ENCODE data around the gene ATP2B2. TPM values are rescaled to one million over a fixed set of nuclear protein-coding genes. Genes with fewer than 3 reads are reported as not detected.

The ATP2B2 gene
- total and polyA plus RNA-seq, 9 of the 15 experiments (the other 6 are each of a cell fraction or from before 2014, with no cell fraction given), result 0.06 TPM; not detected in 8

DNA sequence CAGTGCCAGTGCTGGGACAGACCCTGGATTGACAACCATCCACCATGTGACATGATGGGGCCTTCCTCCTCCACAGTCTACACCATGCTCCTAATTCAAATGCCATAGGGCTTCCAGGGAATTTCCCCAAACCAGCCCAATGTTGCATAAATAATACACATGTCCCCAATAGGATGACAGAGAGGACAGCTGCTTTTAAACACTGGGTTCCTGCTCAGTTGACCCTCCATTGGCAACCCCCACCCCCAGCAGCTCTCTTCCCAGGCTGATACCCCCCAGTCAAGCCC, 28.3 kb upstream of the ATP2B2 start:
- Histone ChIP-seq H3K9ac (ENCODE audit: insufficient read depth in 1 of 2, low read depth in 2 of 2, low read length in 2 of 2) (no peak overlapping the region), H3K9me1 (ENCODE audit: control insufficient read depth, insufficient read depth, low read length) (no peaks in the 10 kb centered on the region), H3K4me2 (ENCODE audit: insufficient read depth, low read length) (no peak overlapping the region), H3K4me3 (no peak overlapping the region), H3K27ac (ENCODE audit: extremely low read depth, low read depth, low read length) (no peak overlapping the region), H2AFZ (ENCODE audit: low read depth, low read length) (no peak overlapping the region), H3K27me3 (ENCODE audit: control insufficient read depth in 2 of 2, insufficient read depth in 2 of 2, low read length in 2 of 2) (peaks cover 11 to 39% of the 10 kb centered on the region in 2 experiments), H3K36me3 (ENCODE audit: control insufficient read depth, insufficient read depth, low read length) (no peaks in the 10 kb centered on the region), H4K20me1 (replicated peaks; ENCODE audit: control insufficient read depth, insufficient read depth, low read length) (peaks cover 6% of the 10 kb centered on the region; the same call in 1 of the 2 replicates), H3K79me2 (ENCODE audit: control insufficient read depth, insufficient read depth, low read length) (no peaks in the 10 kb centered on the region), H3K9me3 (replicated peaks; ENCODE audit: control insufficient read depth, insufficient read depth, low read depth, low read length) (no peaks in the 10 kb centered on the region), H3K4me1 (replicated peaks in 1 of 2; ENCODE audit: control insufficient read depth in 2 of 2, insufficient read depth in 2 of 2, low read length in 2 of 2) (no peaks in the 10 kb centered on the region)
- no TSS peak for BruUV-seq (replicated peaks)
- no peak for FAIRE-seq
- in situ Hi-C loops (cut with MboI) (no loop called here), intact Hi-C loops (cut with micrococcal nuclease) (no loop called here)
- ATAC-seq, result no peak
- TF ChIP-seq ARID2 (IDR thresholded peaks at IDR 0.05) (no peak), EWSR1 (IDR thresholded peaks at IDR 0.05; ENCODE audit: borderline replicate concordance, low read depth, partially characterized antibody) (no peak), SRSF1 (IDR thresholded peaks at IDR 0.05; ENCODE audit: low read depth, low read length) (no peak), MTA2 (IDR thresholded peaks at IDR 0.05; ENCODE audit: low read depth) (no peak), PTTG1 (tag; IDR thresholded peaks at IDR 0.05; ENCODE audit: low read depth) (no peak), SIRT6 (IDR thresholded peaks at IDR 0.05; ENCODE audit: low read depth, low read length) (no peak), ZNF507 (tag; conservative IDR thresholded peaks at IDR 0.05) (no peak), PPARD (CRISPR knock-in tag; IDR thresholded peaks at IDR 0.05) (no peak), GTF2A2 (tag; IDR thresholded peaks at IDR 0.05) (no peak), PRPF4 (IDR thresholded peaks at IDR 0.05; ENCODE audit: insufficient read depth, low read depth, low read length, poor library complexity, severe bottlenecking) (no peak), TEAD4 (IDR thresholded peaks at IDR 0.05; ENCODE audit: low read length) (no peak), TEAD4 (CRISPR knock-in tag; IDR thresholded peaks at IDR 0.05; ENCODE audit: borderline replicate concordance) (no peak)
- DNase-seq (ENCODE audit: extremely low read depth in 1 of 4, low spot score in 3 of 4), result no peak
- CTCF ChIA-PET (ENCODE audit: low intra/inter-chr PET ratio), result no interaction called here
- POLR2A ChIA-PET, result no interaction called here
